ENCODE measurements around the gene PPT2.

GRCh38 chr6:32127717-32128592, 26.0 kb upstream of the PPT2 start, which contains the start of gene ATF6B:
- TF ChIP-seq EZH2phosphoT487 (IDR thresholded peaks at IDR 0.05; ENCODE audit: low read depth, severe bottlenecking, unreplicated experiment) (no peak), CTCF (IDR thresholded peaks at IDR 0.05; ENCODE audit: poor library complexity) (peak; percentile 4)
